Kidney capillary endothelial cell (primary cell): ENCODE results near the gene GNG7.
"Not testable (repeated sequence)": the region's sequence is repeated elsewhere in the genome, so short reads cannot be mapped to it uniquely, and the experiment has no call there.

Experiments
- DNase-seq: peaks from one replicate; pipeline ENCODE4 v3.0.0-alpha.2; 2018; ENCODE audit warnings: low spot score

Gene GNG7

DNA sequence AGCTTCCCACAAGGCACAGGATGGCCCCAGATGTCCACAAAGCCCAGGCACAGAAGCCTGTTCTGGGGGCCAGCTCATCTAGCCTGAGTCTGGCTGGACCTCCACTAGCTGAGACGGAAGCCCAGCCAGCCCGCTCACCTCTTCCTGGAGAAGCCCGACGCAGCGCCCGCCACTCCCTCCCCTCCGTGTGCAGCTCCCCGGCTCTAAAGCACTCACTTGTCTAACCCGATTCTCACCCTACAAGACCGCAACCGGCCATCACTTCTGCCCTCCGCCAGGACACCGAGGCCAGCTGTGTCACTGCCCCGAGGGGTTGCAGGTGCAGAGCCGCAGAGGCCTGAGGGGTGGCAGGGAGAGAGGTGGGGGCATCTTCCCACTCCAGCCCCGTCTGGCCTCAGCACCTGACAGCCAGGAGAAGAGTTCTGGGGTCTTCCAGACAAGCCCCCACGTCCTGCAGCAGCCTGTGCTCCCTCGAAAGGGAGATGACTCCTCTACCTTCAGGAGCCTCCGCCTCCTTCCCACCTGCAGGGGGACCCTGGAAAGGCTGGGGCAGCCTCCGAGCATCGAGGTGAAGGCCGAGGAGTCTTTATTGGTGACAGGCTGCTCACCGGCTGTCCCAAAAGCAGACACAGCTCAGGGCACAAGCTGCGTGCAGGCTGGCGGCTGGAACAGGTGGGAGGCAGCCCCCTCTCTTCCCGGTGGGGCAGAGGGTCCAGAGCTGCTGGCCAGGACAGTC is 24.6 kb upstream of the GNG7 start:
- no peak for DNase-seq

DNA sequence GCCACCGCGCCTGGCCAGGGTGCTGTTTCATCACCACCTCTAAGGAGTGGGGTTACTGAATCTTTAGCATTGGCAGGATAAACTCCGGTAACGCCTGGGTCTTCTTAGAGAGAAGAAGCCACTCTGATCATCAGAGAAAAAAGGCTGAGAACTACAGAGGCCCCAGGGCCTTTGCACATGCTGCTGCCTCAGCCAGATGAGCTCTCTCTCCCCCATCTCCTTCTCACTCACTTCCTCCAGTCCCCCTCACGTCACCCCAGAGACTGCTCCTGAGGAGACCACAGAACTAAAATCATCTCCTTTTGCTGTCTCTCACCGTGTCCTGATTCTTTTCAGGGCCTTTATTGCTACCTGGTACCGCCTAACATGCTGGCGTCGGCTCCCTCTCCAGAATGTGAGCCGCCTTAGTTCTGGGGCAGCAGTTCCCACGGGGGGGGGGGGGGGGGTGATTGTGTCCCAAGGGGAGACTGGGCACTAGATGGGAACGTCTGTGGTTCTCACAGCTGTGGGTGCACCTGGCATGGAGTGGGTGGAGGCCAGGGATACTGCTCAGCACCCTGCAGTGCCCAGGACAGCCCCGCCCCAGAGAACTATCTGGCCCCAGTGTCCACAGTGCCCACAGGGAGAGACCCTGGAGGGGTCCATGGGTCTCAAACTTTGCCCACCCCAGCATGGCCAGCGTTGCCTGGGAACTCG is 23.8 kb upstream of the GNG7 start:
- no peak for DNase-seq

GRCh38 chr19:2724148-2724557 is 21.7 kb upstream of the GNG7 start:
- DNase-seq, result no peak

DNA sequence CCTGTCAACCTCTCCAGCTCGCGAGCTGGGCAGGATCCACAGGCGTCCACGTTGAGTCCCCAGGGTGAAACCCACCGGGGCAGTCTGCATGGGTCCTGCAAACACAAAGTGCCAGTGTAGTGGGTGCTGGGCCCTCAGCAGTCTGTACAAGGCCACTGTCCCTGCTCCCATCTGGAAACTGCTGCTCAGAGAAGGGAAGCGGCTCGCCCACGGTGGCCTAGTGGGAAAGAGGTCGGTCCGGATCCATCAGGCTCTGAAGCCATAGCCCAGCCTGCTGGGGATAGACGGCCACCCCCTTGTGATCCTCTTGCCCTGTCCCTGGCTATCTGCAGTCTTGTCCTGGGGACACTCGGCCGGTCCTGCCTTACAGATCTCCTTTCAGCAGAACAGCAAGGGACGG is 21.3 kb upstream of the GNG7 start:
- DNase-seq, result no peak

GRCh38 chr19:2723345-2723715 is 20.8 kb upstream of the GNG7 start:
- no peak for DNase-seq

- peak; percentile 50 for DNase-seq
Measured at GRCh38 chr19:2722541-2723344, 20.2 kb upstream of the GNG7 start.

DNA sequence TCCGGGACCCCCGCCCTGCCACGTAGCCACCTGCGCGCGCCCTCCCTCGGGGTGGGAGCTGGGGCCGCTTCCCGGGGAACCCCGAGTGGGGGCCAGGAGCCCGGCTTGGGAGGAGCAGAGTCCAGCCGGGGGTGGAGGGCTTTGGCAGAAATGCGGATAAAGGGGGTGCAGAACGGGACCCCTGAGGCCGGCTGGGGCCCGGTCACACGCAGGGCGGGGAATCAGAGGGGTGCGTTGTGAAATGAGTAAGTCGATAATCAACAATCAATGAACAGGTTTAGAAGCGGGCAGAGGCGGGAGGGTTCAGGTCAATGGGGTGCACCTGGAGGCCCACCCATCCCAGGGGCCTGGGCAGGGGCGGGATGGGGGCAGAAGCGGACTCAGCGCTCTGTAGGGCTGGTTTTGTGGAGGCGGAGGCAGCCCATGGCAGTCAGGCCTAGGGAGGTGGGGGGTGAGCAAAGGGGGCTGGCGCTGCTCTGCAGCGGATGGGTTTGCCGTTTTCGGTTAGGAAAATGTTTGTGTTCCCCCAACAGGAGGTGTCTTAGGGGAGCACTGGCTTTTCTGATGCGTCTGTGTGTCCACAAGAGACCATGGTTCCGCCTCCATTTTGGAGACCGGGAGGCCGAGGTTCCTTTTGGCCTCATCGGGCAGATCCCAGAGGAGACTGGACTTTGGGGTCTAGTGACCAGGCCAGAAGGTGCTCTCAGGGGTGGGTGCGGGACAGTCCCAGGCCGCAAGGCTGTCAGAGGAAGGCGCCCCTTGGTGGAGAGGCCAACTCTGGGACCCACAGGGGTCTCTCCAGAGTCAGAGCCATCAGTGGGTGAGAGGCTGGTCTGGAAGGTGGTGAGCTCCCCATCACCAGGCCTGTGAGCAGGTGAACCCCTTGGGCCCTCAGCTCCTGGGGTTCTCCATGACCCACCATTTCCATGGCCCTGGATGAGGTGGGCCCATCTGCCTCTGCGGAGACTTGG is 19.4 kb upstream of the GNG7 start:
- DNase-seq, result no peak

- no peak for DNase-seq
Measured at GRCh38 chr19:2720777-2721569, 18.5 kb upstream of the GNG7 start, which contains the start of gene DIRAS1. Gene DIRAS1 (minus strand): TSS chr19:2721372. CDS start chr19:2717806, 3,566 bp downstream.

DNA sequence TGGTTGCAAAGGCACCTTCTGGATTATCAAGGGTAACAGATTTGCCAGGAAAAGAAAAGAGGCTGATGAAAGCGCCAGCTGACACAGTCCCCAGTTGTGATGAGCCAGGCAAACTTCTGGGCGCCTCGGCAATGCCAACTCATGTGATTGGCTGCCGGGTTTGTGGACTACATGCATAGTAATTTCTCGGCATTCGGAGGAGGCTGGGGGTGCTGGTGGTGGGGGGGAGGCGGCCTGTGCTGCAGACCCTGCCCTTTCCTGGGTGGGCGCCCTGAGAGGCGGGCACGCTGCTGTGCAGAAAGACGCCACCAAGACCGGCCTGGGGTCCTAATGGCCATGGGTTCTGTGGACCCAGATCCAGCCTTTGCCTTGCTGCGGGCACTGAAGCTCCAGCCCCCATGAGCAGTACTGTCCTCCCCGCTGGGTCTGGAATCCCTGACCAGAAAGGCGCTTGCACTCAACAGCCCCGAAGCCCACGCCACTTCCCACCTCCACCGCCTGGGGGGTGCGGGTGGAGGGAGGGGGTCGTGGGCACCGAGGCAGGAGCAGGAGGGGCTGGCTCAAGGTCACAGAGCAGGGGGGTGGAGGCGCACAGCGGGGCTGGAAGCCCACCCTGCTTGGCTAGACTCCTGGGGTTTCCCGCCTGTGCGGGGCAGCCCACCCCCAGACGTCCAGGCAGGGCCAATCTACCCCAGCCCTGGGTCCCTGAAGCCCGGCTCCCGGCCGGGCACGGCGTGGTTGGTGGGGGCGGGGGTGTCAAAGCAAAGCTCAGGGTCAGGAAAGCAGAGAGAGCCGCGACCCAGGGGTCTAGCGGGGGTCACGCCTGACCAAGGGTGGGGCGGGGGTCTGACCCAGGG is 17.7 kb upstream of the GNG7 start:
- no peak for DNase-seq

GRCh38 chr19:2719232-2719735 is 16.8 kb upstream of the GNG7 start:
- DNase-seq, result no peak

GRCh38 chr19:2717638-2718541 is 15.4 kb upstream of the GNG7 start:
- no peak for DNase-seq

- DNase-seq, result no peak
Measured at GRCh38 chr19:2716722-2717637, 14.5 kb upstream of the GNG7 start.

- no peak for DNase-seq
Measured at GRCh38 chr19:2716275-2716650, 13.8 kb upstream of the GNG7 start.

- DNase-seq, result no peak
Measured at GRCh38 chr19:2715470-2716274, 13.2 kb upstream of the GNG7 start.

- no peak for DNase-seq
Measured at GRCh38 chr19:2714531-2715269, 12.2 kb upstream of the GNG7 start.

DNA sequence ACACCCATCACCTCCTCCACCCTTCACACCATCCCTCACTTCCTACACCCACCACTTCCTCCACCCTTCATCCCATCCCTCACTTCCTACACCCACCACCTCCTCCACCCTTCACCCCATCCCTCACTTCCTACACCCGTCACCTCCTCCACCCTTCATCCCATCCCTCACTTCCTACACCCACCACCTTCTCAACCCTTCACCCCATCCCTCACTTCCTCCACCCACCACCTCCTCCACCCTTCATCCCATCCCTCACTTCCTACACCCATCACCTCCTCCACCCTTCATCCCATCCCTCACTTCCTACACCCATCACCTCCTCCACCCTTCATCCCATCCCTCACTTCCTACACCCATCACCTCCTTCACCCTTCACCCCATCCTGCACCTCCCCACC is 11.6 kb upstream of the GNG7 start:
- not testable (repeated sequence) for DNase-seq
